GM12892 (cell line): ENCODE measurements around the gene ANKLE1.

Source experiments
- POLR2AphosphoS5 ChIP-seq: IDR thresholded peaks from 2 replicates; pipeline ENCODE4 v1.6.1; 2011; ENCODE audit warnings: low read depth, low read length, control low read depth
- TAF1 ChIP-seq: IDR thresholded peaks from 2 replicates; pipeline ENCODE4 v1.6.1; 2011; ENCODE audit warnings: low read depth, mild to moderate bottlenecking, control low read depth, low read length, borderline replicate concordance

- TF ChIP-seq POLR2AphosphoS5 (no peak), TAF1 (no peak)
These were observed 37.3 kb downstream of the ANKLE1 start for GRCh38 chr19:17318966-17319365.
